CD14-positive monocyte (primary cell): ENCODE results near the gene TAPT1. TPM values are rescaled to one million over a fixed set of nuclear protein-coding genes. Genes with fewer than 3 reads are reported as not detected.

Experiments
- DNase-seq, 3 donors: peaks; one replicate each; pipeline ENCODE4 v3.0.0-alpha.2; 2011 to 2022
- H2AFZ ChIP-seq: 2 replicates; pipeline ENCODE4 v1.6.0; 2012; ENCODE audit warnings: mild to moderate bottlenecking, low read depth, low read length, inconsistent platforms; ENCODE audit not compliant: insufficient read depth, poor library complexity, severe bottlenecking
- H3K27ac ChIP-seq, 2 donors: 1 replicate in 1 of 2; 2 replicates in 1 of 2; pipeline ENCODE4 v1.5.1; 2012 to 2013; ENCODE audit warnings: low read length in 2 of 2, control low read depth in 1 of 2, inconsistent platforms in 1 of 2, low read depth in 1 of 2, mild to moderate bottlenecking in 1 of 2
- H3K27me3 ChIP-seq, 2 donors: one replicate each; pipeline versions ENCODE4 v1.6.0 to v1.6.1; 2011 to 2013; ENCODE audit warnings: low read length in 2 of 2; ENCODE audit not compliant: control insufficient read depth in 2 of 2, insufficient read depth in 2 of 2
- H3K36me3 ChIP-seq, 2 donors: replicated peaks in 1 of 2; 1 replicate in 1 of 2; 2 replicates in 1 of 2; pipeline versions ENCODE4 v1.5.1 to v1.6.1; 2012 to 2013; ENCODE audit warnings: low read length in 2 of 2, control low read depth in 1 of 2, inconsistent platforms in 1 of 2, mild to moderate bottlenecking in 1 of 2; ENCODE audit not compliant: insufficient read depth in 2 of 2, control insufficient read depth in 1 of 2
- H3K4me1 ChIP-seq, 2 donors: 1 replicate in 1 of 2; 2 replicates in 1 of 2; pipeline versions ENCODE4 v1.5.1 to v1.6.1; 2012 to 2013; ENCODE audit warnings: low read length in 2 of 2, control low read depth in 1 of 2, inconsistent platforms in 1 of 2, mild to moderate bottlenecking in 1 of 2, moderate library complexity in 1 of 2; ENCODE audit not compliant: insufficient read depth in 2 of 2, control insufficient read depth in 1 of 2
- H3K4me2 ChIP-seq: replicated peaks from 2 replicates; pipeline ENCODE3; 2012; ENCODE audit warnings: low read length, moderate library complexity, mild to moderate bottlenecking; ENCODE audit not compliant: poor library complexity, severe bottlenecking; ENCODE audit errors: extremely low read depth
- H3K4me3 ChIP-seq, 3 experiments: fragments of 200-600 bp in 1 of 3; sonication (generic) in 1 of 3; replicated peaks in 1 of 3; 1 replicate in 2 of 3; 2 replicates in 1 of 3; pipeline ENCODE4 v1.5.1; 2011 to 2013; ENCODE audit warnings: low read length in 3 of 3, mild to moderate bottlenecking in 3 of 3, control low read depth in 2 of 3, low read depth in 2 of 3, inconsistent platforms in 1 of 3, moderate library complexity in 1 of 3
- H3K79me2 ChIP-seq: 2 replicates; pipeline ENCODE4 v1.6.0; 2012; ENCODE audit warnings: mild to moderate bottlenecking, control low read depth, inconsistent platforms, low read length, moderate library complexity; ENCODE audit not compliant: insufficient read depth
- H3K9ac ChIP-seq: 2 replicates; pipeline ENCODE4 v1.6.0; 2017; ENCODE audit warnings: low read length, mild to moderate bottlenecking; ENCODE audit not compliant: insufficient read depth, poor library complexity, severe bottlenecking
- H3K9me3 ChIP-seq, 2 donors: replicated peaks in 1 of 2; 1 replicate in 1 of 2; 2 replicates in 1 of 2; pipeline versions ENCODE4 v1.5.1 to v1.6.1; 2012 to 2013; ENCODE audit warnings: low read length in 2 of 2, control low read depth in 1 of 2; ENCODE audit not compliant: control insufficient read depth in 1 of 2, insufficient read depth in 1 of 2
- H4K20me1 ChIP-seq: 2 replicates; pipeline ENCODE4 v1.6.0; 2012; ENCODE audit warnings: mild to moderate bottlenecking, low read length, control low read depth, moderate library complexity; ENCODE audit not compliant: insufficient read depth
- H3K27ac Mint-ChIP-seq, 7 donors: one replicate each; pipeline ENCODE4 v1.8.0; 2020; ENCODE audit warnings: mild to moderate bottlenecking in 7 of 7, mixed read lengths in 7 of 7, moderate library complexity in 6 of 7, inconsistent platforms in 2 of 7
- H3K27me3 Mint-ChIP-seq, 3 donors: one replicate each; pipeline ENCODE4 v1.8.0; 2021 to 2022; ENCODE audit warnings: low read depth in 3 of 3, mild to moderate bottlenecking in 3 of 3, mixed read lengths in 3 of 3, moderate library complexity in 3 of 3, inconsistent platforms in 1 of 3
- H3K36me3 Mint-ChIP-seq, 2 donors: one replicate each; pipeline ENCODE4 v1.8.0; 2020; ENCODE audit warnings: mixed read lengths in 2 of 2, inconsistent platforms in 1 of 2, mild to moderate bottlenecking in 1 of 2
- H3K4me1 Mint-ChIP-seq: one replicate; pipeline ENCODE4 v1.8.0; 2020; ENCODE audit warnings: mild to moderate bottlenecking, mixed read lengths
- H3K4me3 Mint-ChIP-seq, 2 donors: one replicate each; pipeline ENCODE4 v1.8.0; 2020; ENCODE audit warnings: mild to moderate bottlenecking in 2 of 2, mixed read lengths in 2 of 2, moderate library complexity in 1 of 2
- H3K9me3 Mint-ChIP-seq, 7 donors: one replicate each; pipeline ENCODE4 v1.8.0; 2020 to 2022; ENCODE audit warnings: mixed read lengths in 7 of 7, mild to moderate bottlenecking in 6 of 7, moderate library complexity in 6 of 7, inconsistent platforms in 2 of 7
- WGBS: methylation state at CpG from one replicate; pipeline ENCODE4 v1.1.5; 2013; ENCODE audit warnings: missing lambda C conversion rate; ENCODE audit not compliant: insufficient coverage; 5-methylcytosine and 5-hydroxymethylcytosine counted together
- intact Hi-C, 2 donors: fragments of 100-400 bp; cut with micrococcal nuclease; formaldehyde crosslinking; loops; one replicate each; pipeline versions ENCODE4 v1.15.0 to v1.15.1; 2023
- polyA plus RNA-seq, 3 donors: library from polyadenylated mRNA; depleted of rRNA in 1 of 3; unstranded in 2 of 3; stranded (reverse) in 1 of 3; fragments of 300-500 nt in 2 of 3; fragments of >200 nt in 1 of 3; fragmentation: Illumina TruSeq in 2 of 3; gene quantifications; 1 replicate in 2 of 3; 2 replicates in 1 of 3; pipeline ENCODE4 v1.2.3, GENCODE V29; 2012 to 2021
- TF ChIP-seq, protein P1 (sequence below): fragments of 200-600 bp; IDR thresholded peaks from one replicate; pipeline ENCODE4 v1.8.0; 2022; ENCODE audit warnings: antibody characterized with exemption, mild to moderate bottlenecking

The TAPT1 gene
- polyA plus RNA-seq, 3 donors, result 15.2 to 18.4 (median 16.0) TPM

DNA sequence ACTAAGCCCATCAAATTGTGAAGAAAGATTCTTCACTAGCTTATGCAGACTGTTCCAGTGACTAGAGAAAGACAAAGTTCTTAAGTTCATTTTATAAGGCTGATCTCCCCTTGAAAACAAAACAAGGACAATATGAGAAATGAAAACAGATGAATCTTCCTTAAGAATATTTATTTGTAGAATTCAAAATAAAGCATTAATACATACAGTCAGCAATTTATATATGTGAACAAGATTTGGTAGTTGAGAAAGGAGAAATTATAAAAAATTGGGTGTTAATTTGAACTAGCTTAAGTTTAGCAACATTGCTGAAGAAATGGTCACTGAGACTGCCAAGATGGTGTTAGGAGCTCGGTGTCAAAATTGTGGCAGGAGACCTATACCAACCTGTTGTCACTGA, 41.4 kb upstream of the TAPT1 start:
- intact Hi-C loops, result loop anchor here in 1 of 2 donors (5.0 kb wide), 1 partner anchor 240 kb away; no protein-coding TSS in a partner anchor
- no peaks in the 10 kb centered on the region for H4K20me1 ChIP-seq
- no peaks in the 10 kb centered on the region for H3K9me3 Mint-ChIP-seq

GRCh38 chr4:16265820-16266219, 39.5 kb upstream of the TAPT1 start:
- Histone ChIP-seq H3K4me2 (no peak overlapping the region), H2AFZ (no peak overlapping the region), H3K9me3 (no peaks in the 10 kb centered on the region), H3K79me2 (no peaks in the 10 kb centered on the region), H3K36me3 (no peaks in the 10 kb centered on the region), H3K4me3 (no peak overlapping the region), H3K27me3 (no peaks in the 10 kb centered on the region), H3K9ac (no peak overlapping the region), H3K4me1 (peaks cover 19 to 21% of the 10 kb centered on the region in 2 donors), H4K20me1 (no peaks in the 10 kb centered on the region), H3K27ac (no peak overlapping the region)
- WGBS, result 70% methylated on average over 2 of the region's 3 CpGs
- Mint-ChIP-seq H3K9me3 (no peaks in the 10 kb centered on the region), H3K36me3 (peaks cover 2 to 3% of the 10 kb centered on the region in 2 donors), H3K4me3 (no peak overlapping the region), H3K27me3 (no peaks in the 10 kb centered on the region), H3K27ac (no peak overlapping the region), H3K4me1 (peaks cover 26% of the 10 kb centered on the region)
- no peak for DNase-seq
- intact Hi-C loops, result loop anchor here (2.0 to 5.0 kb wide), 2 partner anchors 239 kb away; no protein-coding TSS in a partner anchor
- TF ChIP-seq, protein P1, sequence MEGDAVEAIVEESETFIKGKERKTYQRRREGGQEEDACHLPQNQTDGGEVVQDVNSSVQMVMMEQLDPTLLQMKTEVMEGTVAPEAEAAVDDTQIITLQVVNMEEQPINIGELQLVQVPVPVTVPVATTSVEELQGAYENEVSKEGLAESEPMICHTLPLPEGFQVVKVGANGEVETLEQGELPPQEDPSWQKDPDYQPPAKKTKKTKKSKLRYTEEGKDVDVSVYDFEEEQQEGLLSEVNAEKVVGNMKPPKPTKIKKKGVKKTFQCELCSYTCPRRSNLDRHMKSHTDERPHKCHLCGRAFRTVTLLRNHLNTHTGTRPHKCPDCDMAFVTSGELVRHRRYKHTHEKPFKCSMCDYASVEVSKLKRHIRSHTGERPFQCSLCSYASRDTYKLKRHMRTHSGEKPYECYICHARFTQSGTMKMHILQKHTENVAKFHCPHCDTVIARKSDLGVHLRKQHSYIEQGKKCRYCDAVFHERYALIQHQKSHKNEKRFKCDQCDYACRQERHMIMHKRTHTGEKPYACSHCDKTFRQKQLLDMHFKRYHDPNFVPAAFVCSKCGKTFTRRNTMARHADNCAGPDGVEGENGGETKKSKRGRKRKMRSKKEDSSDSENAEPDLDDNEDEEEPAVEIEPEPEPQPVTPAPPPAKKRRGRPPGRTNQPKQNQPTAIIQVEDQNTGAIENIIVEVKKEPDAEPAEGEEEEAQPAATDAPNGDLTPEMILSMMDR, result no peak

More for the DNA sequence above, 41.4 kb upstream of the TAPT1 start:
- Histone ChIP-seq H3K27me3 (no peaks in the 10 kb centered on the region), H3K4me1 (peaks cover 30 to 36% of the 10 kb centered on the region in 2 donors), H3K4me2 (no peak overlapping the region), H2AFZ (no peak overlapping the region), H3K4me3 (no peak overlapping the region), H3K79me2 (no peaks in the 10 kb centered on the region), H3K9me3 (no peaks in the 10 kb centered on the region), H3K36me3 (no peaks in the 10 kb centered on the region), H3K27ac (no peak overlapping the region), H3K9ac (no peak overlapping the region)
- peaks cover 32% of the 10 kb centered on the region for H3K4me1 Mint-ChIP-seq
- H3K27ac Mint-ChIP-seq, result no peak overlapping the region
- H3K36me3 Mint-ChIP-seq, result peaks cover 2 to 3% of the 10 kb centered on the region in 2 donors
- no peak for DNase-seq
- H3K4me3 Mint-ChIP-seq, result no peak overlapping the region
- WGBS, result 100% methylated on average over 1 of the region's 1 CpG
- TF ChIP-seq, protein P1, result no peak
- H3K27me3 Mint-ChIP-seq, result no peaks in the 10 kb centered on the region
